H1 (cell line): ENCODE measurements around the gene GTF2IRD1. TPM values are rescaled to one million over a fixed set of nuclear protein-coding genes. Genes with fewer than 3 reads are reported as not detected.

ENCODE experiments used
- EP300 ChIP-seq, 2 experiments: IDR thresholded peaks; 1 replicate in 1 of 2; 2 replicates in 1 of 2; pipeline ENCODE4 v1.6.1; 2011 to 2012; ENCODE audit warnings: low read depth in 2 of 2, low read length in 2 of 2, mild to moderate bottlenecking in 2 of 2, borderline replicate concordance in 1 of 2, inconsistent platforms in 1 of 2, moderate library complexity in 1 of 2
- GABPA ChIP-seq: IDR thresholded peaks from 2 replicates; pipeline ENCODE4 v1.6.1; 2011; ENCODE audit warnings: mild to moderate bottlenecking, low read length, moderate library complexity, borderline replicate concordance; ENCODE audit not compliant: insufficient read depth
- SIX5 ChIP-seq: IDR thresholded peaks from 2 replicates; pipeline ENCODE4 v1.6.1; 2011; ENCODE audit warnings: mild to moderate bottlenecking, low read depth, low read length
- polyA plus RNA-seq, 7 experiments: library from polyadenylated mRNA; depleted of rRNA in 3 of 7; stranded (reverse) in 5 of 7; unstranded in 2 of 7; fragments of >200 nt in 5 of 7; fragments of 200-250 nt in 2 of 7; gene quantifications; 1 replicate in 5 of 7; 2 replicates in 1 of 7; 4 replicates in 1 of 7; pipeline versions ENCODE4 v1.2.1 to v1.2.3, GENCODE V29; 2011 to 2013; ENCODE audit warnings: missing spikeins in 2 of 7, mixed read lengths in 2 of 7
- total RNA-seq: library from RNA; stranded (reverse); fragmentation: NEBNext Ultra II Directional; extraction: Animal tissue kit (Norgen Biotek cat#: 25700); gene quantifications from 2 replicates; pipeline ENCODE4 v1.2.1, GENCODE V29; 2021

The GTF2IRD1 gene
- total and polyA plus RNA-seq, 2 of the 8 experiments (the other 6 are each of a cell fraction or from before 2014, with no cell fraction given), result 27.4 to 45.4 TPM

DNA sequence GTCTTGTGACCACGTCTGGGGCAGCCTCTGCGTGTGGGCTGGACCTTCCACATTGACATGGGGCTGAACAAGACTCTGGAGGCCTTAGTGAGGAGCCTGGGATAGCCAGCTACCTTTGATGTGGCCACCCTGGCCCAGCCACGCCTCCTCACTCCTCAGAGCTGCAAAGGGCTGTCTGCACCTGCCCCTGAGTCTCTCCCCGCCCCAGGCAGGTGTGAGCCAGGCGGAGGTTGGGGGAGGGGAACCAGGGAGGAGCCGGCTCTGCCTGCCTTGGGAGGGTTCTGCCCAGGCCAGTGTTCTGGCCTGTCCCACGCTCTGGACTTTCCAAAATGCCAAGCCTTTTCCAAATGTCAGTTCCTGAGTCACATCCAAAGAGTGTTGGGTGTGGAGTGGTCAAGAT is 72.2 kb downstream of the GTF2IRD1 start (continued):
- TF ChIP-seq SIX5 (no peak), EP300 (IDR thresholded peaks at IDR 0.05; ENCODE audit: borderline replicate concordance in 1 of 2, low read depth in 2 of 2, low read length in 2 of 2) (peak in 1 of 2 experiments; percentile 36; a peak in 1 of 3 replicates), GABPA (peak; percentile 52; the same call in 1 of the 2 replicates)
